ENCODE results near the gene BGLAP.

- no peak for TF ChIP-seq CTCF (IDR thresholded peaks at IDR 0.05)
- TF ChIP-seq POLR2A (IDR thresholded peaks at IDR 0.05): no peak
Measured at GRCh38 chr1:156212130-156212529, 29.9 kb upstream of the BGLAP start.
